HG02884 (cell line): Measurements from ENCODE around the gene SPEM3.

Experiments
- ATAC-seq: cut with Tn5 transposase; IDR thresholded peaks from one replicate; pipeline ENCODE4 v1.9.1; 2021; ENCODE audit warnings: mild to moderate bottlenecking, moderate library complexity; ENCODE audit not compliant: unreplicated experiment

Gene SPEM3

DNA sequence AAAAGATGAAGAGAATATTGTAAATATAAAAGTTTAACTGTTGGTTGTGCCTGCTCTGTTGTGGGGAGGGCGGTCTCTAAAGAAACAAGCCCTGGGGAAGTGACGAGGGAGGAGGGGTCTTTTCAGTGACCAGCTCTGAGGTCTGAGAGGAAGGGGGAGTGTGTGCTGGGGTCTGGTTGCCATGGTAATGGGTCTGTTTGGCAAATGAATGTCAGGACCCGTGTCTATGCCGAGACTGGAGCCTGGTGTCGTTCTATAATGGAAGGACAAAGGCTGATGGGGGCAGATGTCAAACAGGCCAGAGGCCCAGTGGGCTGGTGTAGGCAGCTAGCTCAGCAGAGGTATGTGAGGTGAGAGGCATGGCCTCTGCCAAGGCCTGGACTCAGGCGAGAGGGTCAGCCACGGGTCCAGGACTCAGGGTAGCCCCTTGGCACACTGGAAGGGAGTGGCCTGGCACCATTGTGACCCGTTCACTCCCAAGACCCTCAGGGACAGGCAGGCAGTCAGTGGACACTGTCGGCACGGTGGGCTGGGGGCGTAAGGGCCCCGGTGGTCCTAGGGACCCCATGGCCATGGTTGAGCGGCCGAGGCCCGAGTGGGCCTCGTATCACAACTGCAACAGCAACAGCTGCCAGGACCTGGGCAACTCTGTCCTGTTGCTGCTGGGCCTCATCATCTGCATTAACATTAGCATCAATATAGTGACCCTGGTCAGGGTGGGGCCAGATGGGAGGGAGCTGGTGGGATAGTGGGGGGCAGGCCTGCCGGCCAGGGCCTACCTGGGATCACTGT, 8.6 kb upstream of the SPEM3 start, which contains the start of gene SPEM1:
SPEM1 (plus strand) TSS at position 506 of the 792 bp plus-strand sequence; CDS start at position 567, 61 bp downstream.
- no peak for ATAC-seq

DNA sequence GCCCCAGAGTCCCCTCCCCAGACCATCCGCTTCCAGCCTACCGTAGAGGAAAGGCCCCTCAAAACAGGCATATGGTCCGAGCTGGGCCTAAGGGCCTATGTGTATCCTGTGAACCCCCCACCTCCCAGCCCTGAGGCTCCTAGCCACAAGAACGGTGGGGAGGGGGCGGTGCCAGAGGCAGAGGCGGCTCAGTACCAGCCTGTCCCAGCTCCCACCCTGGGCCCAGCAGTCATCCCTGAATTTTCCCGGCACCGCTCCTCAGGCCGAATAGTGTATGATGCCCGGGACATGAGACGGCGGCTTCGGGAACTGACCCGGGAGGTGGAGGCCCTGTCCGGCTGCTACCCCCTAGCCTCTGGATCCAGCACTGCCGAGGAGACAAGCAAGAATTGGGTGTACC, 7.5 kb upstream of the SPEM3 start:
- ATAC-seq, result no peak

GRCh38 chr17:7423679-7424078, 5.0 kb upstream of the SPEM3 start:
- no peak for ATAC-seq

- no peak for ATAC-seq
Measured at GRCh38 chr17:7425316-7425715, 3.3 kb upstream of the SPEM3 start, which contains the start of gene SPEM2. TSS of gene SPEM2 (plus strand) at chr17:7425616. CDS start at chr17:7425689, 73 bp downstream.

GRCh38 chr17:7425756-7426155, 2.9 kb upstream of the SPEM3 start:
- ATAC-seq, result no peak

GRCh38 chr17:7426203-7426863, 2.3 kb upstream of the SPEM3 start:
- ATAC-seq, result no peak

GRCh38 chr17:7426896-7427489, 1.7 kb upstream of the SPEM3 start:
- no peak for ATAC-seq

- ATAC-seq, result no peak
Measured at GRCh38 chr17:7427549-7427948, 1.1 kb upstream of the SPEM3 start.

GRCh38 chr17:7429722-7430121, 1.1 kb downstream of the SPEM3 start:
- no peak for ATAC-seq

DNA sequence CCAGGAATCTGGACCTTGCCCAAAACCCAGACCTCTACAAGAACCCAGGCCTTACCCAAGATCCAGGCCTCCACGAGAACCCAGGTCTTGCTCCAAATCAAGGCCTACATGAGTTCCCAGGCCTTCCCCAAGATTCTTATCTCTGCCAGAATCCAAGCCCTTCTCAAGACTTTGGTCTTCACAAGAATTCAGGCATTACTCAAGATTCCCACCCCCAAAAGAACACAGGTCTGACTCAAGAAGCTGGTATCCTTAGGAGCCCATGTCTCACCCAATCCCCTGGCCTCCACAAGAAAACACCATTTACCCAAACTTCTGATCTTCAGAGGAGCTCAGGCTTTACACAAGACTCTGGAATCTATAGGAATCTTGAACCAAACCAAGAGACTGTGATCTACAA, 2.6 kb downstream of the SPEM3 start:
- ATAC-seq, result no peak

DNA sequence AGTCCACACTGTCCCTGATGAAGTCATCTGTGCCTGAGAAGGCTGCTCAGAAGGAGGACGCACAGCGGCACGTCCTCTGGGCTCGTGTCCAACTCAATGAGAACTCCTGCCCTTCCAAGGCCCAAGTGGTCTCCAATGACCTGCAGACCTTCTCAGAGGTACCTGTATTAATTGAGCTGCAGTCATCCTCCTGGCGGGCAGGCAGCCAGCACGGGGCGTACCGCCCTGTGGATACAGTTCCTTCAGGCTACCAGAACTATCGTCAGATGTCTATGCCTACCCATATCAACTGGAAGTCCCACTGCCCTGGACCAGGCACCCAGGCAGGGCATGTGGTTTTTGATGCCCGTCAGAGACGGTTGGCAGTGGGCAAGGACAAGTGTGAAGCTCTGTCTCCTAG, 3.6 kb downstream of the SPEM3 start:
- no peak for ATAC-seq

- ATAC-seq, result peak; percentile 9
Measured at GRCh38 chr17:7435676-7436555, 7.3 kb downstream of the SPEM3 start.

DNA sequence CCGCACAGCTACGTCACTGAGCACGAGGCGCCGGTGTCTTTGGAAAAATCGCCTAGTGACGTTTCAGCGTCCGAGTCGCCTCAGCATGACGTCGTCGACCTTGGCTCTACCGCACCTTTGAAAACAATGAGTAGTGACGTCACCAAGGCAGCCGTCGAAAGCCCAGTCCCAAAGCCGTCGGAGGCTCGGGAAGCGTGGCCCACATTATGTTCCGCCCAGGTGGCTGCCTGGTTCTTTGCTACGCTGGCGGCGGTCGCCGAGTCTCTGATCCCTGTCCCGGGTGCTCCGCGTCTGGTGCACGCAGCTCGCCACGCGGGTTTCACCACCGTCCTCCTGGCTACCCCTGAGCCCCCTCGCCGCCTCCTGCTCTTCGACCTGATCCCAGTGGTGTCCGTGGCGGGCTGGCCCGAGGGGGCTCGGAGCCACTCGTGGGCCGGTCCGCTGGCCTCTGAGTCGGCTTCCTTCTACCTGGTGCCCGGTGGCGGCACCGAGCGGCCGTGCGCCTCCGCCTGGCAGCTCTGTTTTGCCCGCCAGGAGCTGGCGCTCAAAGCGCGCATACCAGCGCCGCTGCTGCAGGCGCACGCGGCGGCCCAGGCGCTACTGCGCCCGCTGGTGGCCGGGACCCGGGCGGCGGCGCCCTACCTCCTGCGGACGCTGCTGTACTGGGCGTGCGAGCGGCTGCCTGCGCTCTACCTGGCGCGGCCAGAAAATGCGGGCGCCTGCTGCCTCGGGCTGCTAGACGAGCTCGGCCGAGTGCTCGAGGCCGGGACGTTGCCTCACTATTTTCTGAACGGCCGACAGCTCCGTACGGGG, 8.1 kb downstream of the SPEM3 start:
- no peak for ATAC-seq

GRCh38 chr17:7437369-7437863, 8.8 kb downstream of the SPEM3 start:
- ATAC-seq, result no peak

GRCh38 chr17:7437950-7438614, 9.4 kb downstream of the SPEM3 start:
- ATAC-seq, result no peak

- ATAC-seq, result no peak
Measured at GRCh38 chr17:7438656-7439460, 10.2 kb downstream of the SPEM3 start.

DNA sequence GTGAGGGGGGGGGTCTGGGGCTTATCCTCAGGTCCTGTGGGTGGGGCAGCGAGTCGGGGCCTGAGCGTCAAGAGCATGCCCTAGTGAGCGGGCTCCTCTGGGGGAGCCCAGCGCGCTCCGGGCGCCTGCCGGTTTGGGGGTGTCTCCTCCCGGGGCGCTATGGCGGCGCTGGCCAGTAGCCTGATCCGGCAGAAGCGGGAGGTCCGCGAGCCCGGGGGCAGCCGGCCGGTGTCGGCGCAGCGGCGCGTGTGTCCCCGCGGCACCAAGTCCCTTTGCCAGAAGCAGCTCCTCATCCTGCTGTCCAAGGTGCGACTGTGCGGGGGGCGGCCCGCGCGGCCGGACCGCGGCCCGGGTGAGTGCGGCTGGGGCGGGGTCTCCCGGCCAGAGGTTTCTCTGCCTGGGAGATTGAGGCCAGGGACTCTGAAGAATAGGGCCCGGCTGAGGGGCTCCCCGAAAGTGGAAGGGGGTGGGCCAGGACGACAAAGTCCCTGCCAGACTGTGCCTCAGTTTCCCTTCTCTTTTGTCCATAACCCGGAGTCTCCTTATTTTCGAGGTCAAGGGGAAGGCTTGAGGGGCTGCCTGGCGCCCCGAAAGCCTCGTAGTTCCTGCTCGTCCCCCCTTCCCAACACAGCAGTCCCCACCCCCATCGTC, 10.9 kb downstream of the SPEM3 start, which contains the start of gene FGF11:
FGF11 (plus strand) TSS at position 51 of the 651 bp plus-strand sequence; CDS start at position 160, 109 bp downstream.
- no peak for ATAC-seq
